ENCODE data around the gene DDX31. TPM values are rescaled to one million over a fixed set of nuclear protein-coding genes. Genes with fewer than 3 reads are reported as not detected.

The DDX31 gene
- total RNA-seq, 1 experiment from 2014 or later: 25.8 TPM

GRCh38 chr9:132647355-132647754 is 22.4 kb downstream of the DDX31 start:
- Histone ChIP-seq H4K20me1 (ENCODE audit: insufficient read depth) (no peaks in the 10 kb centered on the region), H3K4me1 (ENCODE audit: control insufficient read depth in 1 of 2, insufficient read depth in 2 of 2, low read length in 2 of 2) (no peaks in the 10 kb centered on the region), H3K9me2 (ENCODE audit: insufficient read depth) (no peaks in the 10 kb centered on the region), H2AFZ (ENCODE audit: low read depth, low read length, poor library complexity, severe bottlenecking) (no peak overlapping the region), H3K27me3 (ENCODE audit: insufficient read depth, low read length) (no peaks in the 10 kb centered on the region), H3K9me3 (ENCODE audit: control insufficient read depth in 1 of 2, insufficient read depth in 1 of 2, low read depth in 1 of 2, low read length in 2 of 2) (no peaks in the 10 kb centered on the region), H3K4me3 (replicated peaks in 1 of 2; ENCODE audit: low read depth in 1 of 2, low read length in 2 of 2) (no peak overlapping the region), H3K9ac (ENCODE audit: low read length) (no peak overlapping the region), H3K36me3 (ENCODE audit: control insufficient read depth in 1 of 2, insufficient read depth in 2 of 2, low read length in 2 of 2) (peaks cover 52 to 66% of the 10 kb centered on the region in 2 experiments; a peak in 3 of 4 replicates), H3K27ac (ENCODE audit: low read depth, low read length) (no peak overlapping the region), H3K79me2 (ENCODE audit: insufficient read depth, low read length) (peaks cover 8% of the 10 kb centered on the region; the same call in 1 of the 2 replicates), H3K4me2 (ENCODE audit: low read length) (no peak overlapping the region)
- TF ChIP-seq ZBTB33 (IDR thresholded peaks at IDR 0.05; ENCODE audit: extremely low read depth, insufficient replicate concordance, low read length) (no peak), EGR1 (IDR thresholded peaks at IDR 0.05; ENCODE audit: low read depth) (no peak)
- ATAC-seq: no peak
- RAD21 ChIA-PET (ENCODE audit: low non-redundant PET in 1 of 2, low total read pairs in 2 of 2, uncharacterized antibody in 2 of 2, unreplicated experiment in 2 of 2): no interaction called here
- POLR2A ChIA-PET: no interaction called here
- DNase-seq (ENCODE audit: low read depth, low spot score): no peak
- BruUV-seq (replicated peaks): no TSS peak
- CTCF ChIA-PET: no interaction called here
- intact Hi-C loops (cut with micrococcal nuclease): no loop called here

DNA sequence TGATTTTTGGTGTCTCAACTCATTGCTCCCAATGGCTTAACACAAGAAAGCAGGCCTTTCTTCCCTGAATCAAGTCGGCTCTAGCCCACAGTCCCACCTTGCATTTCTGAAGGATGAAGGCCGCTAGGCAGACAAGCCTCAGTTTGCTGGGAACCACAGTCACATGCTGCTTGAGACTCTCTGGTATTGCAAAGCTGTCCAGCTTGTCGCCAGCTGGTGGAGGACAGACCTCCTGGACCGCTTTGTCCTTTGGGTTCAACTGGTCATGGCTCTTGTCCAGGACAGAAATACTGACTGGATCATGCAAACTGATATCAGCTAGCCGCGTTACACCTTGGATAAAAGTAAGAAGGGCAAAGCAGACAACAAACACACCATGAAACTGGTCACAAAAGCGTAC is 23.1 kb downstream of the DDX31 start:
- no TSS peak for BruUV-seq (replicated peaks)
- no peak for ATAC-seq
- Histone ChIP-seq H3K9ac (ENCODE audit: low read length) (no peak overlapping the region), H3K27ac (ENCODE audit: low read depth, low read length) (no peak overlapping the region), H4K20me1 (ENCODE audit: insufficient read depth) (no peaks in the 10 kb centered on the region), H3K4me2 (ENCODE audit: low read length) (no peak overlapping the region), H3K9me2 (ENCODE audit: insufficient read depth) (no peaks in the 10 kb centered on the region), H3K4me1 (ENCODE audit: control insufficient read depth in 1 of 2, insufficient read depth in 2 of 2, low read length in 2 of 2) (no peaks in the 10 kb centered on the region), H3K4me3 (replicated peaks in 1 of 2; ENCODE audit: low read depth in 1 of 2, low read length in 2 of 2) (no peak overlapping the region), H3K36me3 (ENCODE audit: control insufficient read depth in 1 of 2, insufficient read depth in 2 of 2, low read length in 2 of 2) (peaks cover 51 to 59% of the 10 kb centered on the region in 2 experiments; a peak in 3 of 4 replicates), H2AFZ (ENCODE audit: low read depth, low read length, poor library complexity, severe bottlenecking) (no peak overlapping the region), H3K9me3 (ENCODE audit: control insufficient read depth in 1 of 2, insufficient read depth in 1 of 2, low read depth in 1 of 2, low read length in 2 of 2) (no peaks in the 10 kb centered on the region), H3K79me2 (ENCODE audit: insufficient read depth, low read length) (peaks cover 8% of the 10 kb centered on the region; the same call in 1 of the 2 replicates), H3K27me3 (ENCODE audit: insufficient read depth, low read length) (no peaks in the 10 kb centered on the region)
- no peak for DNase-seq (ENCODE audit: low read depth, low spot score)
- CTCF ChIA-PET: no interaction called here
- RAD21 ChIA-PET (ENCODE audit: low non-redundant PET in 1 of 2, low total read pairs in 2 of 2, uncharacterized antibody in 2 of 2, unreplicated experiment in 2 of 2): no interaction called here
- intact Hi-C loops (cut with micrococcal nuclease): no loop called here
- POLR2A ChIA-PET: no interaction called here
- TF ChIP-seq SIN3A (IDR thresholded peaks at IDR 0.05; ENCODE audit: low read depth) (no peak), EZH2phosphoT487 (IDR thresholded peaks at IDR 0.05; ENCODE audit: borderline replicate concordance) (no peak), RAD21 (IDR thresholded peaks at IDR 0.05; ENCODE audit: low read depth) (no peak), JUND (IDR thresholded peaks at IDR 0.05) (no peak), TCF7L2 (IDR thresholded peaks at IDR 0.05; ENCODE audit: borderline replicate concordance, extremely low read depth, insufficient read depth, insufficient read length) (no peak), ZBTB33 (IDR thresholded peaks at IDR 0.05; ENCODE audit: extremely low read depth, insufficient replicate concordance, low read length) (no peak), ATF3 (IDR thresholded peaks at IDR 0.05) (no peak), SRF (IDR thresholded peaks at IDR 0.05; ENCODE audit: low read depth) (no peak), EZH2 (IDR thresholded peaks at IDR 0.05) (no peak), ELF1 (IDR thresholded peaks at IDR 0.05; ENCODE audit: borderline replicate concordance, low read depth) (no peak), MAX (IDR thresholded peaks at IDR 0.05) (no peak), FOSL1 (IDR thresholded peaks at IDR 0.05; ENCODE audit: low read depth) (no peak), POLR2A (IDR thresholded peaks at IDR 0.05; ENCODE audit: borderline replicate concordance, extremely low read depth, insufficient read depth, insufficient read length) (no peak), CBX3 (IDR thresholded peaks at IDR 0.05; ENCODE audit: low read depth) (no peak)
